DMS53 (cell line): ENCODE results near the gene AGBL1.

Experiments used
- DNase-seq: peaks from one replicate; lab custom pipeline; 2025; lab: John Stamatoyannopoulos, UW

AGBL1 gene

GRCh38 chr15:86647810-86648440 is 568.3 kb downstream of the AGBL1 start:
- no peak for DNase-seq

- DNase-seq = no peak
Measured at GRCh38 chr15:86649277-86649676, 569.6 kb downstream of the AGBL1 start.

- DNase-seq = peak; percentile 10
Measured at GRCh38 chr15:86650094-86650493, 570.4 kb downstream of the AGBL1 start.

- no peak for DNase-seq
Measured at GRCh38 chr15:86653344-86654197, 573.9 kb downstream of the AGBL1 start.

- DNase-seq = no peak
Measured at GRCh38 chr15:86654501-86654900, 574.8 kb downstream of the AGBL1 start.

- DNase-seq = no peak
Measured at GRCh38 chr15:86657305-86657704, 577.6 kb downstream of the AGBL1 start.

GRCh38 chr15:86659724-86660411 is 580.2 kb downstream of the AGBL1 start:
- DNase-seq = no peak

- DNase-seq = no peak
Measured at GRCh38 chr15:86661580-86661979, 581.9 kb downstream of the AGBL1 start.

GRCh38 chr15:86663304-86663703 is 583.6 kb downstream of the AGBL1 start:
- DNase-seq = no peak

GRCh38 chr15:86663979-86664378 is 584.3 kb downstream of the AGBL1 start:
- no peak for DNase-seq

- DNase-seq = no peak
Measured at GRCh38 chr15:86664581-86664980, 584.9 kb downstream of the AGBL1 start.

GRCh38 chr15:86676002-86676401 is 596.3 kb downstream of the AGBL1 start:
- no peak for DNase-seq

GRCh38 chr15:86677278-86677677 is 597.6 kb downstream of the AGBL1 start:
- no peak for DNase-seq

- no peak for DNase-seq
Measured at GRCh38 chr15:86685263-86685662, 605.6 kb downstream of the AGBL1 start.

GRCh38 chr15:86689006-86689405 is 609.3 kb downstream of the AGBL1 start:
- DNase-seq = no peak

- no peak for DNase-seq
Measured at GRCh38 chr15:86690566-86690965, 610.9 kb downstream of the AGBL1 start.

GRCh38 chr15:86691091-86691663 is 611.5 kb downstream of the AGBL1 start:
- peak; percentile 1 for DNase-seq

GRCh38 chr15:86700864-86701610 is 621.4 kb downstream of the AGBL1 start:
- DNase-seq = no peak

- no peak for DNase-seq
Measured at GRCh38 chr15:86701611-86701963, 621.9 kb downstream of the AGBL1 start.

- DNase-seq = no peak
Measured at GRCh38 chr15:86706813-86707212, 627.1 kb downstream of the AGBL1 start.

GRCh38 chr15:86711476-86711875 is 631.8 kb downstream of the AGBL1 start:
- DNase-seq = no peak

GRCh38 chr15:86714241-86714640 is 634.6 kb downstream of the AGBL1 start:
- no peak for DNase-seq
